Ovary (tissue), 3 donors: ENCODE measurements around the gene ALOX12.

Source experiments
- CTCF ChIP-seq, 3 donors: fragments of 450-650 bp in 2 of 3; fragments of 200-600 bp in 1 of 3; IDR thresholded peaks; one replicate each; pipeline versions ENCODE4 v1.5.1 to v1.8.0; 2016 to 2022; ENCODE audit warnings: antibody characterized with exemption in 3 of 3, mild to moderate bottlenecking in 1 of 3
- EP300 ChIP-seq: sonication (generic); formaldehyde crosslinking; IDR thresholded peaks from one replicate; pipeline ENCODE4 v1.6.1; 2017; ENCODE audit warnings: antibody characterized with exemption
- POLR2A ChIP-seq: fragments of 450-650 bp; IDR thresholded peaks from one replicate; pipeline ENCODE4 v1.6.1; 2017; ENCODE audit warnings: antibody characterized with exemption, mild to moderate bottlenecking, moderate library complexity
- donor health status: DM: no; HTN: no; CAD: no.

- TF ChIP-seq POLR2A = no peak
- no peak for TF ChIP-seq CTCF (IDR thresholded peaks at IDR 0.05)
- TF ChIP-seq EP300 = no peak
Observed at GRCh38 chr17:7005716-7006115, 9.9 kb downstream of the ALOX12 start.
